ENCODE data around the gene EYA3.

GRCh38 chr1:28045777-28046176 lies 42.6 kb downstream of the EYA3 start:
- TF ChIP-seq POLR2AphosphoS5 (IDR thresholded peaks at IDR 0.05; ENCODE audit: low read depth, low read length), result no peak
- no peak for TF ChIP-seq POLR2A (IDR thresholded peaks at IDR 0.05; ENCODE audit: low read depth, low read length)
